Mucosa of descending colon (tissue), 3 donors: ENCODE results near the gene PACSIN3. TPM values are rescaled to one million over a fixed set of nuclear protein-coding genes. Genes with fewer than 3 reads are reported as not detected.
"Not testable (repeated sequence)": the region's sequence is repeated elsewhere in the genome, so short reads cannot be mapped to it uniquely, and the experiment has no call there.

ENCODE experiments used
- ATAC-seq: fragments of 200-7000 bp; cut with Tn5 transposase; one replicate; pipeline ENCODE4 v1.9.1; 2020; ENCODE audit warnings: mild to moderate bottlenecking, moderate library complexity
- DNase-seq, 3 donors: peaks; one replicate each; pipeline ENCODE4 v3.0.0-alpha.2; 2020
- H3K36me3 ChIP-seq: fragments of 200-600 bp; one replicate; pipeline ENCODE4 v1.8.0; 2021; ENCODE audit warnings: low read depth, mild to moderate bottlenecking
- H3K4me1 ChIP-seq: fragments of 200-600 bp; one replicate; pipeline ENCODE4 v1.8.0; 2021; ENCODE audit warnings: low read depth, mild to moderate bottlenecking
- H3K4me3 ChIP-seq: fragments of 200-600 bp; one replicate; pipeline ENCODE4 v1.8.0; 2021; ENCODE audit warnings: mild to moderate bottlenecking
- H3K9me3 ChIP-seq: fragments of 200-600 bp; one replicate; pipeline ENCODE4 v1.8.0; 2021; ENCODE audit warnings: mild to moderate bottlenecking
- CTCF ChIP-seq: fragments of 200-600 bp; IDR thresholded peaks from one replicate; pipeline ENCODE4 v1.8.0; 2022; ENCODE audit warnings: antibody characterized with exemption, mild to moderate bottlenecking
- intact Hi-C, 2 donors: fragments of 100-400 bp; cut with DNase I in 1 of 2; cut with micrococcal nuclease in 1 of 2; formaldehyde crosslinking; loops; one replicate each; pipeline versions ENCODE4 v1.11.0 to v1.11.1; 2022; cut with DNase I, micrococcal nuclease
- total RNA-seq, 3 donors: library from RNA; stranded (reverse); fragmentation: NEBNext Ultra II Directional in 2 of 3; extraction: Animal tissue kit (Norgen Biotek cat#: 25700) in 2 of 3; gene quantifications; one replicate each; pipeline versions ENCODE4 v1.2.1 to v1.2.4, GENCODE V29; 2021 to 2023
- donor health status: DM: no; HTN: no; CAD: no; lungs with moderate emphysema.
- donor health status: DM: no; HTN: no; CAD: no.
- donor health status: DM: no; HTN: yes; CAD: no.

Gene PACSIN3
- total RNA-seq, 3 donors from 2014 or later = 2.2 to 63.5 (median 5.1) TPM

- H3K4me1 ChIP-seq = peaks cover 17% of the 10 kb centered on the region
- TF ChIP-seq CTCF = no peak
- peak overlapping the region; percentile 46 for H3K4me3 ChIP-seq
- DNase-seq (no peak), ATAC-seq (no peak)
- no peaks in the 10 kb centered on the region for H3K36me3 ChIP-seq
- no peaks in the 10 kb centered on the region for H3K9me3 ChIP-seq
- intact Hi-C loops = loop anchor here in 1 of 2 donors (5.0 kb wide), 1 partner anchor 42 kb away; the partner anchor contains the start of gene NR1H3
These were observed 29.2 kb upstream of the PACSIN3 start for GRCh38 chr11:47215366-47215910.

GRCh38 chr11:47213950-47214565, 27.8 kb upstream of the PACSIN3 start:
- Histone ChIP-seq H3K4me1 (peaks cover 17% of the 10 kb centered on the region), H3K36me3 (no peaks in the 10 kb centered on the region), H3K9me3 (no peaks in the 10 kb centered on the region), H3K4me3 (peak overlapping the region; percentile 46)
- ATAC-seq = peak; percentile 87
- intact Hi-C loops = no loop called here
- TF ChIP-seq CTCF = no peak
- peak; percentile 93 to 96 (median 94) for DNase-seq

GRCh38 chr11:47212938-47213337, 26.7 kb upstream of the PACSIN3 start:
- no peak for TF ChIP-seq CTCF
- no peaks in the 10 kb centered on the region for H3K36me3 ChIP-seq
- no peak overlapping the region for H3K4me3 ChIP-seq
- H3K4me1 ChIP-seq = peaks cover 17% of the 10 kb centered on the region
- DNase-seq = peak; percentile 30 to 58 (median 50)
- no peaks in the 10 kb centered on the region for H3K9me3 ChIP-seq
- ATAC-seq = no peak
- intact Hi-C loops = no loop called here

- TF ChIP-seq CTCF = no peak
- intact Hi-C loops = no loop called here
- DNase-seq (no peak), ATAC-seq (no peak)
- Histone ChIP-seq H3K4me1 (no peaks in the 10 kb centered on the region), H3K4me3 (no peak overlapping the region), H3K36me3 (no peaks in the 10 kb centered on the region), H3K9me3 (no peaks in the 10 kb centered on the region)
These were observed 22.4 kb upstream of the PACSIN3 start for GRCh38 chr11:47208628-47209027.

- H3K36me3 ChIP-seq, intact Hi-C loops, ATAC-seq, DNase-seq, H3K4me1 ChIP-seq, H3K4me3 ChIP-seq, H3K9me3 ChIP-seq: not testable (repeated sequence)
These were observed 21.8 kb upstream of the PACSIN3 start for GRCh38 chr11:47208008-47208552.

- Histone ChIP-seq H3K4me1 (no peaks in the 10 kb centered on the region), H3K36me3 (no peaks in the 10 kb centered on the region), H3K4me3 (no peak overlapping the region), H3K9me3 (no peaks in the 10 kb centered on the region)
- intact Hi-C loops = no loop called here
- DNase-seq = no peak
- no peak for ATAC-seq
- TF ChIP-seq CTCF = no peak
These were observed 21.2 kb upstream of the PACSIN3 start for GRCh38 chr11:47207459-47207858.

- H3K4me1 ChIP-seq, DNase-seq, H3K4me3 ChIP-seq, intact Hi-C loops, H3K36me3 ChIP-seq, ATAC-seq, H3K9me3 ChIP-seq: not testable (repeated sequence)
These were observed 20.3 kb upstream of the PACSIN3 start for GRCh38 chr11:47206577-47206976.
